Measurements from ENCODE around the gene TTLL5.
A peak's percentile ranks its signal among the peaks of the same experiment; 100 is the strongest.

The TTLL5 gene

DNA sequence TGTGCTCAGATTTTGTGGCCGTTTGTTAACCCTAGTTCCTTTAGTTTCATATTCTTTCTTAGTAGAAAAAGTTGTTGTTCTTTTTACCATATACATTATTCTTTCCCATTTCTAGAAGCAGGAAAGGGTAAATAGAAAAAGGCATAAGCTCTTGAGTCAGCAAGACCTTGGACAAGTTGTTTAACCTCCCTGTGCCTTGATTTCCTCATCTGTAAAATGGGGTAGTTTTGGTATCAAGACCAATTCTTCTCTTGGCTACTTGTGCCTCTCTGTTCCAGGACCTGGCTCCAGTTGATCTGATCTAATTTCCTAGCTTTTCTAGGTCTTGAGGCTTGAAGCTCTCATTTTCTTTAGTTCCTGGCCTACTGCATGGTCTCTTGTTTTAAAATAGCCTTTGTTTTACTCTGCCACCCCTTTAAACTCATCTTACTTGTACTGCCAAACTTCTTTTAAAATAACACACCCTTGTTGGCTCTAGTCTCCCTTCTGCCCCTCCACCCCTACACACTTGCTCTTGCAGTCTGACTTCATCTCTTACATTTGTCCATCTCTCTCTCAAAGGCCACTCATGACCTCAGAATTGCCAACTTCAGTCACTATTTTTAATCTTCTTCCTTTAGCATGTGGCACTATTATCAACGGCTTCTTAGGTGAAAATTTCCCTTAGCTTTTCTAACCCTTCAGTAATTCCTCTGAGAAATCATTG, 143.7 kb downstream of the TTLL5 start:
- DNase-seq = no peak

GRCh38 chr14:75805646-75806045, 144.6 kb downstream of the TTLL5 start:
- DNase-seq = no peak

DNA sequence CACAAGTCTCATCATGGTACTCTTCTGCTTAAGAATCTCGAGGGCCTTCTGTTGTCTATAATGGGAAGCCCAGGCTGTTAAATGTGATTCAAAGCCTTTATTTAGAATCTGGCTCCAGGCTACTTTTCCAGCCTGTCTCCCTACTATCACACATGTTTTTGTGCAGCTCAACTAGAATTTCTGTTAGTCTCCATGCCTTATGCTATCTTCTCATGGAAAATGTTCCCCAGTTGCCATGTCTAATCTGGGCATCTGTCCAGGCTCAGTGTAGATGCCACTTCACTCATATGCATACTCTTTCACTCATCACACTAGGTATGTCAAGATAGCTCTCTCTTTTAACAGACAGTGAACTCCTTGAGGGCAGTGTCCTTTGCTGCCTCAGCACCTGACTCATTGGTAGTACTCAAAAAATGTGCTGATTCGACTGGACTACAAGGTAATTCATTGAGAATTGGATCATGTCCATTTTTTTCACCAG, 145.3 kb downstream of the TTLL5 start:
- DNase-seq = no peak

DNA sequence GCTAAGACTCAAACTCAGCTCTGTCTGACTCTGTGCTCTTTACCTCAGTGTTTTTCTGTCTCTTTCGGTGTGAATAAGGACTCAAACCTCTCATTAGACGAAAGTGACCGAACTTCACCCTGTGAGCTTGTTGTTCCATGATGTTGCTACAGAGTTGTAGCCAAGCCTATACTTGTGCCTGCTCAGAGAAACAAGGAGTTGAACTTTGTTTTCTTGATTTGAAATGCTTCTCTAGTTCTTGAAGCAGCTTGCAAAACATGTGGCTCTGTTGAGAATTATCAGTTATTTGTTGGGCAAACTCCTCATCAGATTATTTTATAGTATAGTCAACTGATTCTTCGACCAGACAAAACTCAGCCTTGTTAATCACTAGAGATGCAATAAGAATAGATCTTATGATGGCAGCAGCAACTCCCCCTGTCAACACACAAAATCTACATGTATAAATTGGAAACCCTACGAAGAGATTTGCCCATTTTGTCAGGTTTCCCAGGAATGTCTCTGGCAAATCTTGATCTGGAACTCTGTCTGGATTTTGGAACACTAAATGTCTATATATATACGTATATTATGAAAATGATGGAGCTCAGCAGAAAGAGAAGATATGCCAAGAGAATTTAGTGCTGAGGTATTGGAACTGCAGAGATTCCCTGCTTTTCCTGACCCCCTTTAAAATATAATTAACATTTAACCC, 146.8 kb downstream of the TTLL5 start:
- no peak for DNase-seq

DNA sequence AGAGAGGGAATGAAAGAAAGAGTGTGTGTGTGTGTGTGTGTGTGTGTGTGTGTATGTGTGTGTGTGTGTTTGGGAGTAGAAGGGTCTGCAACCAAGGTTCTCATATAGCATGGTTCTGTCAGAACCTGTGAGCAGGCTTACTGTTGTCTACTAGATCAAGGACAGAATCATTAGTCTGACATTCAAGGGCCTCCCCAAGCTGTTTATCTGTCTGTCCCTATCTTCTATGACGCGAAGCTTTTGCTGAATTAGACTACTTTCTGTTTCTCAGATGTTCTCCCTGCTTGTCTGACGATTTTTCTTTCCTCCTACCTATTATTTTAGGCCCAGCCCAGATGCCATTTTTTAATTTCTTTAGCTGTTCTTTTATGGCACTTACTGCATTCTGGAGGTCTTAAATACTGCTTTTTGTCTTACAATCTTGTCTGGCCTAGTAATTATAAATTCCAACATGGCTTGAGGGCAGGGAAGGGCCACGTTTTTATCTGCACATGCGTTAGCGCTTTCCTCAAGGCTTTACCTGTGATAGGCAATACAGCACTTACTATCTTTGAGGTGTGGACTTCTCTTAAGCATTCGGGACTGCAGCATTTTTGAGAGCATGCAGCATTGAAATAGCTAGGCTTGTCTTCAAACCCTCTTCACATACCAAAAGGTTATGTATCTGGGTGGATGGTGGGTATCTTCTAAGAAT, 150.2 kb downstream of the TTLL5 start:
- no peak for DNase-seq

DNA sequence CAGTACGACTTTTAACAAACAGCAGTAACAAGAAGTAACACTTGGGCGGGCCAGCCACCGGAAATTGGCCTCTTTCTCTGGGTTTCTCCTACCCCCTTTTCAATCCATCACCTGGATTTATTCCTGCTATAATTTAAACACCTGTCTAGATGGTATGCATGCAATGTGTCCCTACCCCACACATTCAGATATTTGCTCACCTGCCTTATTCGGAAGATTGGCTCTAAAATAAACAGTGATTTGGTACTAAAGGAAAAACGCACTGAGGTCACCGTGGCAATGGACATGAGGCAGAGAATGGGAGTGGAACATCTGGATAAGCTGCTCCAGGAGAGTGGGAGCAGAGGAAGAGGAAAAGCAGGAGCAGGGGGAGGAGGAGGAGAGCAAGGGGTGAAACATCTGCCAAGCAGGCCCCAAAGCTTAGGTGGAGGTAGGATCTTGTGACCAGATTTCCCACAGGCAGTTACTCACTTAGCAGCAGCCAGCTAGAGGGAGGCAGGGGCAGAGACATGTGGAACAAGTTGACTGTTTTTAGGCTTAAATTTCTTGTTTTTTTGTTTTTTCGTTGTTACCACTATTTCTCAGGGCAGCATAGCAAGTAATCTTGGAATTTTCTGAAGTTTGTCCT, 150.9 kb downstream of the TTLL5 start:
- DNase-seq = no peak

DNA sequence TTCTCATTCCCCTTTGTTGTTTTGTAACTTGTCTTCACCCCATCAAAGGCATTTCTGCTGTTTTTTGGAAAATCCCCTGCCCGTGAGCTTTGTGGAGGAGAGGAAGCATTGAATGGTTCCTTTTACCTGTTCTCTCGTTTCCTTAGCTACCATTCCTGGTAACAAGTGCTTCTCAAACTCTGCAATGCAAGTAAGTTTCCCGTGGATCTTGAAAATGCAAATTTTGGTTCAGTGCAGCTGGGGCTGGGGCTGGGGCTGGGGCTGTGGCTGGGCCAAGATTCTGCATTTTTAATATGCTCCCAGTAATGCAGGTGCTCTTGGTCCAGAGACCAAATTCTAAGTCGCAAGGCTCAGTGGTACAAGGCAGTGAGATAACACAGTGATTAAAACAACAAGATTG, 151.6 kb downstream of the TTLL5 start:
- no peak for DNase-seq

- DNase-seq = no peak
Measured at GRCh38 chr14:75820761-75821160, 159.7 kb downstream of the TTLL5 start.

GRCh38 chr14:75821831-75822521, 160.9 kb downstream of the TTLL5 start:
- DNase-seq = no peak

DNA sequence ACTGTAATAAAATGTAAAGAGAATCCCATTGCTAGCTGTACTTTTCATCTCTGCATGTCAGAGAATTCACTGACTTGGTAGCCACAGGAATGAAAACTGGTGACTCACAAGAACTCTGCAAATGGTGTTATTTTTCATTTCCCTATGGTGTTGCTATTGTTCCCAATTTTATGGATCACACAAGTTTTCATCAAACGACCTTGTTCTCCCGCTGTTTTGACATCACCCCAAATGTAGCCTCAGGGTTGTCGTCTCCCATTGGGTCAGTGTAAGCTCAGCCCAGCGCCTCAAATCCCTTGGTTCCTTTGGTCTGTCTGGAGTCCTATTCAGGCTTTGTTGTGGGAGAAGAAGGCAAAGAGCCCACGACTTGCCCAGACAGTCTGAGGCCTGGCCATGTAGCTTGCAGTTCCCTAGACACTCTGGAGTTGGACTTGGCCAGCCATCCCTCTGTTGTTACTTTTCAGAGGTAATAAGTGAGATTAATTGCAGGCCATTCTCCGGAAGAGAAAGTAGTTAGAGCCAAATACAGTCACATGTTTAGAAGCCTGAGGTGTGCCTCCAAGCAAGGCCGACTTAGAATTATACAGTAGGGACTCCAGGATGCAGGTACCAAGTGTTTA, 161.6 kb downstream of the TTLL5 start:
- no peak for DNase-seq

GRCh38 chr14:75823334-75823733, 162.3 kb downstream of the TTLL5 start:
- no peak for DNase-seq

- no peak for DNase-seq
Measured at GRCh38 chr14:75824318-75824717, 163.3 kb downstream of the TTLL5 start.

GRCh38 chr14:75825147-75825592, 164.1 kb downstream of the TTLL5 start:
- no peak for DNase-seq

DNA sequence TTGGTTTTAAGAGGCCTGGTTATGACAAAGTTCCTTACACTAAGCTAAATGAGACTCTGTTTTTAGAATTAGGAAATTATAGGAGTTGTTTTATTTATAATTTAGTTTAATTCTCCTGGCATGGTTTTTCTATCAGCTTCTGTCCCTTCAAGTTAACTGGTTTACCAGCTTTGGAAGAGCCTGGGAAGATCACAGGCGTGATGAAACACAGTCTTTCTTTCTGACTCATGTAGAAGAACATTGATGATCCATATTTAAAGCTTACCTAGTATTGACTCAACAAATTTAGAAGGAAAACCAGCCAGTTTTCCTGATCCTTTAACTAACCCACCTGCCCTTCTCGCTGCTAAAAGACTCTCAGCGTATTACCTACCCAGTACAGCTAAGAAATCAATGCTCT, 165.6 kb downstream of the TTLL5 start:
- no peak for DNase-seq

DNA sequence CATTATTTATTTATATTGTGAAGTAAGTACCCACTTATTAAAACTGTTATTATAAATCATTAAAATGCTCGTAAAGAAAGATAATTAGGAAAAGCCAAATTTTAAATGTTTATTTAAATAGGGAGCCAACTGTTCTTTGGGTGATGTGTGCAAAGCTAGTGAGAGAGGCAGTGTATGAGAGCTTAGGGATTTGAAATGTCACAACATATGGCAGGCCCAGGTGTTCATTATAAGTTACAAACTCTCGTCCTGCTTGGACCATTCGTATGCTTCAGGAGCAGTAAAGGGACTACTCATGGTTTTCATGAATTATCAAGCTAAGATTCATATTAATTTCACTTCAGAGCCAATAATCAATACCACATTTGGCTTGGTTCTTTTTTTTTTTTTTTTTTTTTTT, 166.3 kb downstream of the TTLL5 start:
- DNase-seq = no peak

- no peak for DNase-seq
Measured at GRCh38 chr14:75829316-75829715, 168.3 kb downstream of the TTLL5 start.

DNA sequence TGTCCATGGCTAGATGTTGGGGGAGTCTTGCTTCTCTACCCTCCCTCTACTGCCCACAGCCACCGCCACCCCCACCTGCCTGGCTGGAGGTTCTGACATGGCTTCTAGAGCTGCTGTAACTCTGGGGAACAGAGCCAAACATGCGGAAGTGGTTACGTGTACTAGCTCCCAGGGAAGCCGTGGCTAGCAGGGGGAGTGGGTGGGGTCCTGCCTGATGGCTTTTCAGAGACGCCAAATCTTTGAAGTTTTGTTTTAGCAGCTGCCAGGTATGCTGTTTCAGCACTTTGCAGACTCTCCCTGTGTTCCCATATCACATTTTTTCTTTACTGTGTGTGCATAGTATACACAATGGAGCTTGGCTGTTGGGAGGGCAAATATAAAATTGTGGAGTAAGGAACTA, 170.4 kb downstream of the TTLL5 start:
- DNase-seq = peak; percentile 33

GRCh38 chr14:75831952-75832351, 170.9 kb downstream of the TTLL5 start:
- DNase-seq = no peak

DNA sequence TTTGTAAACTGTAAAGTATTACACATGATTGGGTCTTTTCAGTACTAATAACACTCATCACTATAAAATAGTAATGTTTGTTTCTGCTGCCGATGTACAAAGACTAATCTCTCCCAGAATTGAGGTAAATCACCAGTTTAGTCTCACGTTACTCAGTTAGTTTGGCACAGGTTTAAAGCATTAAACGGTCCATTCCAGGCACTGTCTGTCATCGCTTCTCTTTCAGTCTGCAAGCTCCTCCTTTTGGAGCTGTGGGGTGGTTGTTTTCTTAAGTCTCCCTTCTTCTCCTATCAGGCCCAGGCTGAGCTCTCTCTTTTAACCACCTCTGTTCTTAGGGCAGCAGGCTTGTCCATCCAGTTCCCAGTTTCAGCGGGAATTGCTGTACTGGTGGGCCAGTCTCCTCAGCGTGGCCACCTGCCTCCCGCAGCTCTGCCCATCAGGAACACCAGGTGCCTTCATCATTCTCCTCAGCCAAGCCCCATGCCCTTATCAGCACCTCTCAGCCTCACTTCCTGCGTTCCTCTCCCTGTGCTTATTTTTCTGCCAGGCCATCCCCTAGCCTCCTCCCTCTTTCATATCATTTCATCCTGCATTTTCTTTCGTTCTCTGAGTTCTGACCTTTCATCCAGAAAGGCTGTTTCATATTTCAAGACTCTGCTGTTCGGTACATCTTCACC, 171.7 kb downstream of the TTLL5 start:
- DNase-seq = no peak

GRCh38 chr14:75833326-75834020, 172.4 kb downstream of the TTLL5 start:
- no peak for DNase-seq

GRCh38 chr14:75835156-75835725, 174.2 kb downstream of the TTLL5 start:
- DNase-seq = no peak
